PFSK-1 (cell line): ENCODE measurements around the gene CCDC134.

Source experiments
- FOXP2 ChIP-seq: optimal IDR thresholded peaks from 2 replicates; pipeline ENCODE3; 2011; ENCODE audit warnings: borderline replicate concordance, control low read depth, inconsistent platforms; ENCODE audit not compliant: insufficient read depth; ENCODE audit errors: extremely low read length, extremely low read depth
- POLR2AphosphoS5 ChIP-seq: IDR thresholded peaks from 2 replicates; pipeline ENCODE4 v1.6.1; 2012; ENCODE audit warnings: low read depth, mild to moderate bottlenecking, control low read depth, low read length, moderate library complexity
- SIN3A ChIP-seq: IDR thresholded peaks from 2 replicates; pipeline ENCODE4 v1.6.1; 2012; ENCODE audit warnings: mild to moderate bottlenecking, low read length, moderate library complexity, borderline replicate concordance; ENCODE audit not compliant: insufficient read depth

- TF ChIP-seq POLR2AphosphoS5 (no peak), SIN3A (no peak), FOXP2 (no peak)
Measured at GRCh38 chr22:41810022-41810421, 9.5 kb downstream of the CCDC134 start.
